ENCODE data around the gene EXOC2. TPM values are rescaled to one million over a fixed set of nuclear protein-coding genes. Genes with fewer than 3 reads are reported as not detected.

Gene EXOC2
- total and polyA plus RNA-seq, 9 donors = 19.5 to 25.1 (median 21.8) TPM

- Histone ChIP-seq H3K27me3 (ENCODE audit: control insufficient read depth, insufficient read depth, low read length) (no peaks in the 10 kb centered on the region), H3K4me3 (ENCODE audit: low read length) (peak overlapping the region; percentile 24), H3K36me3 (ENCODE audit: control insufficient read depth, insufficient read depth, low read length) (peaks cover 3% of the 10 kb centered on the region), H3K9me3 (replicated peaks; ENCODE audit: control insufficient read depth, low read depth, low read length) (no peaks in the 10 kb centered on the region), H3K27ac (ENCODE audit: low read length) (peak overlapping the region; percentile 72), H3K4me1 (ENCODE audit: control insufficient read depth, insufficient read depth, low read length) (peaks cover 11% of the 10 kb centered on the region)
- 9% methylated on average over 8 of the region's 15 CpGs for WGBS (ENCODE audit: insufficient coverage)
- DNase-seq = peak; percentile 91
Measured at GRCh38 chr6:683742-684440, 9.0 kb downstream of the EXOC2 start.

GRCh38 chr6:680666-681340 is 12.1 kb downstream of the EXOC2 start:
- DNase-seq = no peak
- Histone ChIP-seq H3K36me3 (ENCODE audit: control insufficient read depth, insufficient read depth, low read length) (no peaks in the 10 kb centered on the region), H3K9me3 (replicated peaks; ENCODE audit: control insufficient read depth, low read depth, low read length) (peaks cover 5% of the 10 kb centered on the region), H3K27me3 (ENCODE audit: control insufficient read depth, insufficient read depth, low read length) (no peaks in the 10 kb centered on the region), H3K4me1 (ENCODE audit: control insufficient read depth, insufficient read depth, low read length) (peaks cover 9% of the 10 kb centered on the region), H3K27ac (ENCODE audit: low read length) (no peak overlapping the region), H3K4me3 (ENCODE audit: low read length) (no peak overlapping the region)
- WGBS (ENCODE audit: insufficient coverage) = no CpG with 5 or more reads among the region's 5 CpGs

- DNase-seq = no peak
- Histone ChIP-seq H3K36me3 (ENCODE audit: control insufficient read depth, insufficient read depth, low read length) (no peaks in the 10 kb centered on the region), H3K9me3 (replicated peaks; ENCODE audit: control insufficient read depth, low read depth, low read length) (peaks cover 5% of the 10 kb centered on the region), H3K4me3 (ENCODE audit: low read length) (no peak overlapping the region), H3K27ac (ENCODE audit: low read length) (no peak overlapping the region), H3K4me1 (ENCODE audit: control insufficient read depth, insufficient read depth, low read length) (peaks cover 9% of the 10 kb centered on the region), H3K27me3 (ENCODE audit: control insufficient read depth, insufficient read depth, low read length) (no peaks in the 10 kb centered on the region)
- WGBS (ENCODE audit: insufficient coverage) = no CpG with 5 or more reads among the region's 2 CpGs
Measured at GRCh38 chr6:680251-680650, 12.7 kb downstream of the EXOC2 start.

GRCh38 chr6:679282-679681 is 13.7 kb downstream of the EXOC2 start:
- DNase-seq = no peak
- Histone ChIP-seq H3K4me1 (ENCODE audit: control insufficient read depth, insufficient read depth, low read length) (peaks cover 6% of the 10 kb centered on the region), H3K9me3 (replicated peaks; ENCODE audit: control insufficient read depth, low read depth, low read length) (peaks cover 5% of the 10 kb centered on the region), H3K27ac (ENCODE audit: low read length) (no peak overlapping the region), H3K36me3 (ENCODE audit: control insufficient read depth, insufficient read depth, low read length) (no peaks in the 10 kb centered on the region), H3K4me3 (ENCODE audit: low read length) (no peak overlapping the region), H3K27me3 (ENCODE audit: control insufficient read depth, insufficient read depth, low read length) (no peaks in the 10 kb centered on the region)
- WGBS (ENCODE audit: insufficient coverage) = 75% methylated on average over 6 of the region's 9 CpGs

- no peak for DNase-seq
- 57% methylated on average over 2 of the region's 3 CpGs for WGBS (ENCODE audit: insufficient coverage)
- Histone ChIP-seq H3K4me3 (ENCODE audit: low read length) (no peak overlapping the region), H3K36me3 (ENCODE audit: control insufficient read depth, insufficient read depth, low read length) (no peaks in the 10 kb centered on the region), H3K27ac (ENCODE audit: low read length) (no peak overlapping the region), H3K9me3 (replicated peaks; ENCODE audit: control insufficient read depth, low read depth, low read length) (peaks cover 5% of the 10 kb centered on the region), H3K27me3 (ENCODE audit: control insufficient read depth, insufficient read depth, low read length) (no peaks in the 10 kb centered on the region), H3K4me1 (ENCODE audit: control insufficient read depth, insufficient read depth, low read length) (no peaks in the 10 kb centered on the region)
Measured at GRCh38 chr6:678520-678919, 14.4 kb downstream of the EXOC2 start.

GRCh38 chr6:677919-678318 is 15.0 kb downstream of the EXOC2 start:
- no peak for DNase-seq
- H3K9me3 ChIP-seq (replicated peaks; ENCODE audit: control insufficient read depth, low read depth, low read length) = peaks cover 5% of the 10 kb centered on the region
- 100% methylated on average over 1 of the region's 4 CpGs for WGBS (ENCODE audit: insufficient coverage)

GRCh38 chr6:674956-675355 is 18.0 kb downstream of the EXOC2 start:
- WGBS (ENCODE audit: insufficient coverage) = 51% methylated on average over 2 of the region's 3 CpGs
- no peak for DNase-seq

More at GRCh38 chr6:677919-678318, 15.0 kb downstream of the EXOC2 start:
- H3K4me3 ChIP-seq (ENCODE audit: low read length) = no peak overlapping the region
- no peaks in the 10 kb centered on the region for H3K36me3 ChIP-seq (ENCODE audit: control insufficient read depth, insufficient read depth, low read length)
- no peaks in the 10 kb centered on the region for H3K27me3 ChIP-seq (ENCODE audit: control insufficient read depth, insufficient read depth, low read length)
- no peaks in the 10 kb centered on the region for H3K4me1 ChIP-seq (ENCODE audit: control insufficient read depth, insufficient read depth, low read length)
- H3K27ac ChIP-seq (ENCODE audit: low read length) = no peak overlapping the region

GRCh38 chr6:674406-674805 is 18.5 kb downstream of the EXOC2 start:
- Histone ChIP-seq H3K4me3 (ENCODE audit: low read length) (no peak overlapping the region), H3K4me1 (ENCODE audit: control insufficient read depth, insufficient read depth, low read length) (no peaks in the 10 kb centered on the region), H3K27ac (ENCODE audit: low read length) (no peak overlapping the region), H3K27me3 (ENCODE audit: control insufficient read depth, insufficient read depth, low read length) (no peaks in the 10 kb centered on the region), H3K36me3 (ENCODE audit: control insufficient read depth, insufficient read depth, low read length) (peaks cover 4% of the 10 kb centered on the region), H3K9me3 (replicated peaks; ENCODE audit: control insufficient read depth, low read depth, low read length) (peaks cover 11% of the 10 kb centered on the region)
- DNase-seq = no peak

More at GRCh38 chr6:674956-675355, 18.0 kb downstream of the EXOC2 start:
- Histone ChIP-seq H3K27me3 (ENCODE audit: control insufficient read depth, insufficient read depth, low read length) (no peaks in the 10 kb centered on the region), H3K9me3 (replicated peaks; ENCODE audit: control insufficient read depth, low read depth, low read length) (peaks cover 11% of the 10 kb centered on the region), H3K4me3 (ENCODE audit: low read length) (no peak overlapping the region), H3K4me1 (ENCODE audit: control insufficient read depth, insufficient read depth, low read length) (no peaks in the 10 kb centered on the region), H3K27ac (ENCODE audit: low read length) (no peak overlapping the region), H3K36me3 (ENCODE audit: control insufficient read depth, insufficient read depth, low read length) (no peaks in the 10 kb centered on the region)

GRCh38 chr6:667253-667927 is 25.5 kb downstream of the EXOC2 start:
- Histone ChIP-seq H3K4me1 (ENCODE audit: control insufficient read depth, insufficient read depth, low read length) (no peaks in the 10 kb centered on the region), H3K27me3 (ENCODE audit: control insufficient read depth, insufficient read depth, low read length) (no peaks in the 10 kb centered on the region), H3K9me3 (replicated peaks; ENCODE audit: control insufficient read depth, low read depth, low read length) (peaks cover 4% of the 10 kb centered on the region), H3K4me3 (ENCODE audit: low read length) (no peak overlapping the region), H3K27ac (ENCODE audit: low read length) (no peak overlapping the region), H3K36me3 (ENCODE audit: control insufficient read depth, insufficient read depth, low read length) (peaks cover 7% of the 10 kb centered on the region)
- 90% methylated on average over 5 of the region's 7 CpGs for WGBS (ENCODE audit: insufficient coverage)
- no peak for DNase-seq

All from muscle of leg (tissue), 11 donors.